KG1 (cell line): Measurements from ENCODE around the gene EGLN1.

Experiments
- DNase-seq: peaks from one replicate; lab custom pipeline; 2025; lab: John Stamatoyannopoulos, UW

EGLN1 gene

DNA sequence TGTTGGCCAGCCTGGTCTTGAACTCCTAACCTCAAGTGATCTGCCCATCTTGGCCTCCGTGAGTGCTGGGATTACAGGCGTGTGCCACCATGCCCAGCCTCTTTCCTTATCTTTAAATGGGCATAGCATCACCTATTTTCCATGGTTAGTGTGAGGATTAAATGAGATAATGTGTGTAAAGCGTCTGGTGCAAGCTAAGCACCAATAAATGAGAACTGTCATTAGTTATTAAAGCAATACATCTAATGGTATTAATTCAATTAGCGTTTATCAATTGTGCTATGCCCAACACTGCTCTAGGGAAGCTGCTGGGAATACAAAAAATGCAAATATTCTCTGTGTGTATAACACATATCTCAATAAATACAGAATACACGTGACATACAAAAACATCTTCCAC is 94.5 kb downstream of the EGLN1 start:
- no peak for DNase-seq

DNA sequence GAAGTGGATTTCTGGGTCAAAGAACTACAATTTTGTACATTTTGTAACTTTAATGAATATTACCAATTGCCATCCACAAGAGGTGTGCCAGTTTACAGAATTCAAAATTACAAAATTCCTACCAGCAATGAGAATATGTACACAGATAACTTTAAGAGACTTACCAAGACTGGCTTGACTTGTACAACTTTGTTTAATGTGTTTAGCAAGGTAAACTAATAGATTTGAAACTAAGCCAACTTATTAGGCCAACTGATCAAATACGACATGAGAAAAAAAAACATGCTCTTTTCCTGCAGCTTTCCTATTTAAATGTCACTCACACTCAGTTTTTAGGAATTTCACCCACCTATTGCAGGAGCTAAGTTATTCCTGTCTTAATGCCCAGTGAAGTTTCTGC is 95.8 kb downstream of the EGLN1 start:
- no peak for DNase-seq

DNA sequence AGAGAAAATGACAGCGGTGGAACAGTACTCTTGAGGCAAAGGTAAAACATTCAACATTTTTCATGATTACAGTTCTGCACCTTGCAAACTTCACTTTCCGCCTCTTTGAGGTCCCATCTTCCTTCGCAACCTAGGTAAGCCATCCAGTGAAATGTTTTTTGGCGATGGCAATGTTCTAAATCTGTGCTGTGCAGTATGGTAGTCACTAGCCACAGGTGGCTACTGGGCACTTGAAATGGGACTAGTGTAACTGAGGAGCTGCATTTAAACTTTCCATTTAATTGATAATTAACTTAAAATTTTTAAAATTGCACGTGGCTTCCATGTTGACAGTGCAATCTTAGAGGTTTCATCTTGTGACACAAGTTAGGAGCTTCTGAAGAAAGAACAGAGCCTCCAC is 97.4 kb downstream of the EGLN1 start:
- no peak for DNase-seq

DNA sequence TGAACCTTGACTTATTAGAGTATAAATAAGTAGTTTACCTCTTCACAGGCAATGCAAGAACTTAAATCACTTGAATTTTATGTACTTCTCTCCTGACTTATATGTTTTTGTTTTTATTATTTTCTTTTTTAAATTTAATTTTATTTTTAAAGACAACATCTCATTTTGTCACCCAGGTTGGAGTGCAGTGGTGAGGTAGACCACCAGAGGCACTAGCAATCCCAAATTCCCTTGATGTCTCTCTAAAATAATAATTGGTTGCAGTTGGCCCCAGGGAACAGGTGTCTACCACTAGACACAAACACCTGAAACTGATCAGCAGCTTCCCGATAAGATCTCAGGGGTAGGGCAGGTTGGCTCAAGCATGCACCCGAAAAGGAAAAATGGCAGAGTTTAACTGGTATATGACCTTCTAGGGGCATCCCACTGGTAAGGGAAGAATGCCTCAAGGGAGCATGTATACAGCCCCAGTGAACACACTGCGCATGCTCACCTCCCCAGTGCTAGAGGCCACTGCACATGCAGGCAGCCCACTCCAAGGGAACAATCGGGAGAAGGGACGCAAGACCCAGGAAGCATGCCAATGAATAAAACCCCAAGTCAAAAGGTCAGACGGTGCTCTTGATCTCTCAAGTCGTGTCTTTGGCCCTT is 99.1 kb downstream of the EGLN1 start:
- DNase-seq: no peak

DNA sequence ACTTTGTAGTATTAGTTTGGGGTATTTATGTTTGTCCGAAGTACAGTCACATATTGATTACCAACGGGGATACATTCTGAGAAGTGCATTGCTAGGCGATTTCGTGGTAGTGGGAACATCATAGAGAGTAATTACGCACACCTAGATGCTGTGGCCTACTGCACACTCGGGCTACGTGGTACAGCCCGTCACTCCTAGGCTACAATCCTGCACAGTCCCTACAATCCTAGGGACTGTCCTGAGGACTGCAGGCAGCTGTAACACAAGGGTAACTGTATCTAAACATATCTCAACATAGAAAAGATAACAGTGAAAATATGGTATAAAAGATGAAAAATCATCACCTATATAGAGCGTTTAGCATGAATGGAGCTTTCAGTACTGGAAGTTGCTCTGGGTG is 103.0 kb downstream of the EGLN1 start:
- no peak for DNase-seq

DNA sequence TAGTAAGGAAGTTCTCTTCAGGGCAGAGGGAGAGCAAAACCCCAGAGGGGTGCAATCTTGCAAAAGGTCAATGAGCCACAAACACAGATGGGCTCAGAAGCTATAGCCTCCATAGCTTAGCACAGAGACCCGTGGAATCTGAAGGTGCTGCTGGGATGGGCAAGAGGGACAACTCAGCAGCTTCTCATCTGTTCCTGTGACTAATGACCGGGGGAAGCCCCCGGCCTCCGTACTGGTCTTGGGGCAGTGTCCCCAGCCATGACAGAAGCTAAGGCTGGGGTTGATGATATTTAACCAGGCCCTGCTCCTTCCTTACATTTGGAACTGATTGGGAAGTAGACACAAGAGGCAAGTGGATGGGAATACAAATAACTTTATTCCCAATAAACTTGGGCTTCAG is 103.5 kb downstream of the EGLN1 start:
- no peak for DNase-seq

DNA sequence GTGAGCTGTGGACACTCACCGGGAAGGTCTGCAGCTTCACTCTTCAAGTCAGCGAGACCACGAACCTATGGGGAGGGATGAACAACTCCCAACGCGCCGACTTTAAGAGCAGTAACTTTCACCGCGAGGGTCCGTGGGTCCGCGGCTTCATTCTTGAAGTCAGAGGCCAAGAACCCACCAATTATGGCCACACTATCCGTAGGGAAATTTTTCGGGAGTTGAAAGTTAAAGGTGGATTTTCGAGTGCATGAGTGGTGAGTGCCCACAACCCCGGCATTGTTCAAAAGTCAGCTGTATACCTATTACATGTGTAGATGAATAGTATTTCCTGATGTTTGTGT is 104.1 kb downstream of the EGLN1 start:
- DNase-seq: no peak

DNA sequence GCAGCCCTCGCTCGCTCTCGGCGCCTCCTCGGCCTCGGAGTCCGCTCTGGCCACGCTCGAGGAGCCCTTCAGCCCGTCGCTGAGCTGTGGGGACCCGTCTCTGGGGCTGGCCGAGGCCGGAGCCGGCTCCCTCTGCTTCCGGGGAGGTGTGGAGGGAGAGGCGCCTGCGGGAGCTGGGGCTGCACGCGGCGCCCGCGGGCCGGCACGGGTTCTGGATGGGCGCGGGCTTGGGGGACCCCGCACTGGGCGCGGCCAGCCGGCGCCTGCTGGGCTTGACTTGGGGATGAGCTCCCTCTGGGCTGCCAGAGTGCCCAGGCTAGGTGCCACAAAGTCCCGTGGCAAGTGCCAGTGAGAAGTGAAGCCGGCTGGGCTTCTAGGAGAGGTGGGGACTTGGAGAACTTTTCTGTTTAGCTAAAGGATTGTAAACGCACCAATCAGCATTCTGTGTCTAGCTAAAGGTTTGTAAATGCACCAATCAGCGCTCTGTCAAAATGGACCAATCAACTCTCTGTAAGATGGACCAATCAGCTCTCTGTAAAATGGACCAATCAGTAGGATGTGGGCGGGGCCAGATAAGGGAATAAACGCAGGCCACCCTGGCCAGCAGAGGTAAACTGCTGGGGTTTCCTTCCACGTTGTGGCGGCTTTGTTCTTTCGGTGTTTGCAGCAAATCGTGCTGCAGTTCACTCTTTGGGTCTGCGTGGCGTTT is 104.6 kb downstream of the EGLN1 start:
- no peak for DNase-seq

DNA sequence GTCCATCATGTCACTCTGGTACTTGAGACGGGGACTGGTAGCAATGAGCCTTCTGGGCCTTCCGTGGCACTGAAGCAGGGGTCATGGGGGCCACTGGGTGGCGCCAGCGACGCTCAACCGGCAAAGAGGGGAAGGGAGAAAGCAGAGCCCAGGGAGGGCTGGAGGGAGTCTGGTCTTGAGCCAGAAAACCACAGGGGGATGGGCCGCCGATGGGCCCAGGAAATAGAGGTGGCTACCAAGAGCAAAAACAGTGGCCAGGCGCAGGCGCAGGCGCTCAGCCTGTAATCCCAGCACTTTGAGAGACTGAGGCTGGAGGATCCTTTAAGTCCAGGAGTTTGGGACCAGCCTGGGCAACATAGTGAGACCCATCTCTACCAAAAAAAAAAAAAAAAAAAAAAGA is 106.2 kb downstream of the EGLN1 start:
- DNase-seq: no peak
